ENCODE results near the gene CHCHD6.

The CHCHD6 gene

GRCh38 chr3:126992776-126993175, 288.7 kb downstream of the CHCHD6 start:
- Histone ChIP-seq H3K4me3 (ENCODE audit: low read depth, low read length) (no peak overlapping the region), H2AFZ (no peak overlapping the region), H3K36me3 (ENCODE audit: control insufficient read depth, insufficient read depth, low read length) (no peaks in the 10 kb centered on the region), H3K27me3 (ENCODE audit: control insufficient read depth, insufficient read depth, low read length) (no peaks in the 10 kb centered on the region), H3K79me2 (peaks cover 70% of the 10 kb centered on the region), H3K27ac (peak overlapping the region; percentile 97), H3K9ac (no peak overlapping the region), H3K4me1 (peaks cover 83% of the 10 kb centered on the region), H3K9me3 (ENCODE audit: control insufficient read depth, low read length) (no peaks in the 10 kb centered on the region), H3K4me2 (ENCODE audit: low read length) (peak overlapping the region; percentile 53)
- no peak for TF ChIP-seq CTCF (IDR thresholded peaks at IDR 0.05)

- Histone ChIP-seq H3K4me2 (ENCODE audit: low read length) (no peak overlapping the region), H3K27ac (peak overlapping the region; percentile 97), H3K4me3 (ENCODE audit: low read depth, low read length) (no peak overlapping the region), H2AFZ (no peak overlapping the region), H3K79me2 (peaks cover 77% of the 10 kb centered on the region), H3K27me3 (ENCODE audit: control insufficient read depth, insufficient read depth, low read length) (no peaks in the 10 kb centered on the region), H3K9ac (no peak overlapping the region), H3K36me3 (ENCODE audit: control insufficient read depth, insufficient read depth, low read length) (no peaks in the 10 kb centered on the region), H3K9me3 (ENCODE audit: control insufficient read depth, low read length) (no peaks in the 10 kb centered on the region), H3K4me1 (peaks cover 83% of the 10 kb centered on the region)
- TF ChIP-seq CTCF (IDR thresholded peaks at IDR 0.05) = no peak
Observed at GRCh38 chr3:126993436-126993835, 289.4 kb downstream of the CHCHD6 start.

- Histone ChIP-seq H3K27ac (peak overlapping the region; percentile 97), H3K4me1 (peaks cover 87% of the 10 kb centered on the region), H3K4me2 (ENCODE audit: low read length) (no peak overlapping the region)
Observed at GRCh38 chr3:126994661-126995245, 290.7 kb downstream of the CHCHD6 start.

GRCh38 chr3:126995254-126995780, 291.3 kb downstream of the CHCHD6 start:
- H2AFZ ChIP-seq = no peak overlapping the region
- no peak for TF ChIP-seq CTCF (IDR thresholded peaks at IDR 0.05)
- no peaks in the 10 kb centered on the region for H3K27me3 ChIP-seq (ENCODE audit: control insufficient read depth, insufficient read depth, low read length)
- H3K9me3 ChIP-seq (ENCODE audit: control insufficient read depth, low read length) = no peaks in the 10 kb centered on the region
- no peak overlapping the region for H3K9ac ChIP-seq
- H3K4me2 ChIP-seq (ENCODE audit: low read length) = no peak overlapping the region
- H3K27ac ChIP-seq = peak overlapping the region; percentile 97
- no peak overlapping the region for H3K4me3 ChIP-seq (ENCODE audit: low read depth, low read length)
- no peaks in the 10 kb centered on the region for H3K36me3 ChIP-seq (ENCODE audit: control insufficient read depth, insufficient read depth, low read length)
- peaks cover 96% of the 10 kb centered on the region for H3K79me2 ChIP-seq
- peaks cover 87% of the 10 kb centered on the region for H3K4me1 ChIP-seq

More at GRCh38 chr3:126994661-126995245, 290.7 kb downstream of the CHCHD6 start:
- peaks cover 90% of the 10 kb centered on the region for H3K79me2 ChIP-seq
- no peaks in the 10 kb centered on the region for H3K9me3 ChIP-seq (ENCODE audit: control insufficient read depth, low read length)
- no peak overlapping the region for H3K9ac ChIP-seq
- H3K36me3 ChIP-seq (ENCODE audit: control insufficient read depth, insufficient read depth, low read length) = no peaks in the 10 kb centered on the region
- H2AFZ ChIP-seq = no peak overlapping the region
- no peaks in the 10 kb centered on the region for H3K27me3 ChIP-seq (ENCODE audit: control insufficient read depth, insufficient read depth, low read length)
- no peak for TF ChIP-seq CTCF (IDR thresholded peaks at IDR 0.05)
- no peak overlapping the region for H3K4me3 ChIP-seq (ENCODE audit: low read depth, low read length)
